ENCODE measurements around the gene CLEC18A.
"Not testable (repeated sequence)": the region's sequence is repeated elsewhere in the genome, so short reads cannot be mapped to it uniquely, and the experiment has no call there.

DNA sequence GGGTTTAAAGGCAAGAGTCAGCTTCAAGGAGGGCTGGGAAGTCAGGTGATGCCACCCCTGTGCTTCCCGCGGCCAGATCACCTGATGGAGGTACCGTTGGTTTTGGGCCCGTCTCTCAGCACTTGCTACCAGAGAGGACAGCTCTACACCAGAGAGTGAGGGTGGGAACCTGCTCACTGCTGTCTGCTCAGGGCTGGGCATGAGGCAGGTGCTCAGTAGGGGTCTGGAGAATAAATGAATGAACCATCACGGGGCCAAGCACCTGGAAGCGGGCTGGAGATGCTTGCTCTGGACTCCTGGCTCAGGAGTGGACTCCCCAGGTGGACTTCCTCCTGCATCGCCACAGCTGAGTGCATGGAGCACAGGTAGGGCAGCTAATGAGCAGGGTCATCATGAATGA is 21.0 kb downstream of the CLEC18A start:
- TF ChIP-seq, protein P1, sequence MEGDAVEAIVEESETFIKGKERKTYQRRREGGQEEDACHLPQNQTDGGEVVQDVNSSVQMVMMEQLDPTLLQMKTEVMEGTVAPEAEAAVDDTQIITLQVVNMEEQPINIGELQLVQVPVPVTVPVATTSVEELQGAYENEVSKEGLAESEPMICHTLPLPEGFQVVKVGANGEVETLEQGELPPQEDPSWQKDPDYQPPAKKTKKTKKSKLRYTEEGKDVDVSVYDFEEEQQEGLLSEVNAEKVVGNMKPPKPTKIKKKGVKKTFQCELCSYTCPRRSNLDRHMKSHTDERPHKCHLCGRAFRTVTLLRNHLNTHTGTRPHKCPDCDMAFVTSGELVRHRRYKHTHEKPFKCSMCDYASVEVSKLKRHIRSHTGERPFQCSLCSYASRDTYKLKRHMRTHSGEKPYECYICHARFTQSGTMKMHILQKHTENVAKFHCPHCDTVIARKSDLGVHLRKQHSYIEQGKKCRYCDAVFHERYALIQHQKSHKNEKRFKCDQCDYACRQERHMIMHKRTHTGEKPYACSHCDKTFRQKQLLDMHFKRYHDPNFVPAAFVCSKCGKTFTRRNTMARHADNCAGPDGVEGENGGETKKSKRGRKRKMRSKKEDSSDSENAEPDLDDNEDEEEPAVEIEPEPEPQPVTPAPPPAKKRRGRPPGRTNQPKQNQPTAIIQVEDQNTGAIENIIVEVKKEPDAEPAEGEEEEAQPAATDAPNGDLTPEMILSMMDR (IDR thresholded peaks at IDR 0.05) = not testable (repeated sequence)
- not testable (repeated sequence) for TF ChIP-seq POLR2AphosphoS5 (IDR thresholded peaks at IDR 0.05)

Data from sigmoid colon (tissue), 4 donors.